Neural crest cell (in vitro differentiated cells): ENCODE results near the gene DHRS11. TPM values are rescaled to one million over a fixed set of nuclear protein-coding genes. Genes with fewer than 3 reads are reported as not detected.

Experiments
- DNase-seq: peaks from one replicate; pipeline ENCODE4 v3.0.0; 2021; ENCODE audit warnings: low read depth, mixed read lengths, low spot score
- H3K27ac Mint-ChIP-seq: one replicate; pipeline ENCODE4 v1.8.0; 2021; ENCODE audit warnings: mild to moderate bottlenecking, mixed read lengths; ENCODE audit not compliant: unreplicated experiment
- H3K27me3 Mint-ChIP-seq: 2 replicates; pipeline ENCODE4 v1.8.0; 2021; ENCODE audit warnings: low read depth, mild to moderate bottlenecking, mixed read lengths
- H3K36me3 Mint-ChIP-seq: 2 replicates; pipeline ENCODE4 v1.8.0; 2021; ENCODE audit warnings: low read depth, mild to moderate bottlenecking, mixed read lengths
- H3K4me1 Mint-ChIP-seq: 2 replicates; pipeline ENCODE4 v1.8.0; 2021; ENCODE audit warnings: mixed read lengths
- H3K4me3 Mint-ChIP-seq: one replicate; pipeline ENCODE4 v1.8.0; 2021; ENCODE audit warnings: mild to moderate bottlenecking, mixed read lengths
- H3K9me3 Mint-ChIP-seq: 2 replicates; pipeline ENCODE4 v1.8.0; 2021; ENCODE audit warnings: mixed read lengths
- CTCF ChIP-seq: fragments of 200-600 bp; sonication (generic); conservative IDR thresholded peaks from 2 replicates; pipeline ENCODE4 v1.5.0; 2021; ENCODE audit warnings: antibody characterized with exemption, mild to moderate bottlenecking
- total RNA-seq: library from RNA; stranded (reverse); gene quantifications from 2 replicates; pipeline ENCODE4 v1.2.1, GENCODE V29; 2021

The DHRS11 gene
- total RNA-seq, 1 donor from 2014 or later, result 14.7 TPM

DNA sequence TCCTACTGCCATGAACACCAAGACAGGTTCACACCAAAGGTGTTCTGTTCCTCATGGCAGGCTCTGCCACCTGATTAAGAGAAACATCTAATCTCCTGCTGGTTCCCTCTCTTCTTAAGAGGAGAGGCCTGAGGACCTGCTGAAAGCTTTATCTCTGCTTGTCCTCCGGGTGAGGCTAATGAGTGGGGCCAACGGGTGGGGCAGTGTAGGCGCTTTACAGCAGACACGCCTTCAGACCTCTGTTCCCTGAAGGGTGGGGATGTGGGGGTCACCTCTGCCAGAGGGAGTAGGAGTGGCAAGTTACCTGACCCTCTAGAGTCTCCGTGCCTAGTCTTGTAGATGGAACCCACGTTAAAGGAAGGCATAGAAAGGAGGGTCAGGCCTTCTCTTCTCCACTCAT lies 5.5 kb downstream of the DHRS11 start:
- Mint-ChIP-seq H3K4me3 (peak overlapping the region; percentile 58), H3K36me3 (peaks cover 6% of the 10 kb centered on the region), H3K4me1 (peaks cover 30% of the 10 kb centered on the region), H3K27me3 (no peaks in the 10 kb centered on the region), H3K27ac (no peak overlapping the region), H3K9me3 (no peaks in the 10 kb centered on the region)
- no peak for DNase-seq
- no peak for TF ChIP-seq CTCF

- Mint-ChIP-seq H3K36me3 (peaks cover 6% of the 10 kb centered on the region), H3K4me3 (peak overlapping the region; percentile 62), H3K4me1 (peaks cover 30% of the 10 kb centered on the region), H3K9me3 (no peaks in the 10 kb centered on the region), H3K27me3 (no peaks in the 10 kb centered on the region), H3K27ac (no peak overlapping the region)
- no peak for DNase-seq
- TF ChIP-seq CTCF, result no peak
Measured at GRCh38 chr17:36597866-36598777, 6.4 kb downstream of the DHRS11 start.

GRCh38 chr17:36598951-36599401 lies 7.3 kb downstream of the DHRS11 start:
- no peak for TF ChIP-seq CTCF
- H3K9me3 Mint-ChIP-seq, result no peaks in the 10 kb centered on the region
- H3K27me3 Mint-ChIP-seq, result no peaks in the 10 kb centered on the region
- DNase-seq, result no peak
- H3K27ac Mint-ChIP-seq, result no peak overlapping the region
- H3K4me3 Mint-ChIP-seq, result peak overlapping the region; percentile 62
- peaks cover 6% of the 10 kb centered on the region for H3K36me3 Mint-ChIP-seq
- peaks cover 26% of the 10 kb centered on the region for H3K4me1 Mint-ChIP-seq

DNA sequence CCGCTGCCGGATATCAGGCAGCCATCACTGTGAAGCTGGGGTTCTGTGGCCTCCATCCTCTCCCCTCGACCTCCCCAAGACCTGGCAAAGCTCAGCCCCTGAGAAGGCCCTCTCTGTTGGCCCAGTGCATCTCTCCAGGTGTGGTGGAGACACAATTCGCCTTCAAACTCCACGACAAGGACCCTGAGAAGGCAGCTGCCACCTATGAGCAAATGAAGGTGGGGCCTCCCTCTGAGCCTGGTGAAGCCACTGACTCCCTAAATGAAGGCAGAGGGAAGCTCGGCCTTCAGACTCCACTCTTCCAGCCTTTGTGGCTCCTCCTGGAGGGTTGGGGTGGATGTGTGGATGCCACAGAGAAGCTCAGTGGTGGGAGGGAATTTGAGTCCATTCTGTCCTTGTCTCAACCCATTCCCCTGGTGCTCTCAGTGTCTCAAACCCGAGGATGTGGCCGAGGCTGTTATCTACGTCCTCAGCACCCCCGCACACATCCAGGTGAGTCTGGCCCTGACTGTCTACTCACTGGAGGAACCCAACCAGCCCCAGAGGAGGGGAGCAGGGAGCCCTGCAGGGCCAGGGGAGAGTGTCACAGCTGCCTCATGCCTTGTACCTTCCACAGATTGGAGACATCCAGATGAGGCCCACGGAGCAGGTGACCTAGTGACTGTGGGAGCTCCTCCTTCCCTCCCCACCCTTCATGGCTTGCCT lies 8.0 kb downstream of the DHRS11 start:
- no peak overlapping the region for H3K27ac Mint-ChIP-seq
- peaks cover 28% of the 10 kb centered on the region for H3K4me1 Mint-ChIP-seq
- H3K4me3 Mint-ChIP-seq, result peak overlapping the region; percentile 92
- peaks cover 6% of the 10 kb centered on the region for H3K36me3 Mint-ChIP-seq
- H3K27me3 Mint-ChIP-seq, result no peaks in the 10 kb centered on the region
- no peak for DNase-seq
- H3K9me3 Mint-ChIP-seq, result no peaks in the 10 kb centered on the region
- TF ChIP-seq CTCF, result no peak

DNA sequence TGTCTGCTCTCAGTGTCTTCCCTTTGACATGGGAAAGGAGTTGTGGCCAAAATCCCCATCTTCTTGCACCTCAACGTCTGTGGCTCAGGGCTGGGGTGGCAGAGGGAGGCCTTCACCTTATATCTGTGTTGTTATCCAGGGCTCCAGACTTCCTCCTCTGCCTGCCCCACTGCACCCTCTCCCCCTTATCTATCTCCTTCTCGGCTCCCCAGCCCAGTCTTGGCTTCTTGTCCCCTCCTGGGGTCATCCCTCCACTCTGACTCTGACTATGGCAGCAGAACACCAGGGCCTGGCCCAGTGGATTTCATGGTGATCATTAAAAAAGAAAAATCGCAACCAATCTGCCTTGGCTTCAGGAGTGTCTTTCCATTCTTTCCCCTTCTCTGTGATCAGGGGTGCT lies 8.8 kb downstream of the DHRS11 start:
- peak overlapping the region; percentile 92 for H3K4me3 Mint-ChIP-seq
- no peak for TF ChIP-seq CTCF
- H3K27ac Mint-ChIP-seq, result peak overlapping the region; percentile 70
- no peak for DNase-seq
- H3K27me3 Mint-ChIP-seq, result no peaks in the 10 kb centered on the region
- peaks cover 32% of the 10 kb centered on the region for H3K4me1 Mint-ChIP-seq
- H3K9me3 Mint-ChIP-seq, result no peaks in the 10 kb centered on the region
- peaks cover 3% of the 10 kb centered on the region for H3K36me3 Mint-ChIP-seq
